Stimulated activated CD4-positive, alpha-beta T cell treated with anti-CD3 and anti-CD28 coated beads, Interleukin-4, amount 100 ng/mL, for 48 hours (primary cell): ENCODE results near the gene CES3.

Experiments used
- DNase-seq, 2 donors: peaks; one replicate each; pipeline ENCODE4 v3.0.0-alpha.2; 2020; ENCODE audit warnings: low read depth in 2 of 2

The CES3 gene, protein sequence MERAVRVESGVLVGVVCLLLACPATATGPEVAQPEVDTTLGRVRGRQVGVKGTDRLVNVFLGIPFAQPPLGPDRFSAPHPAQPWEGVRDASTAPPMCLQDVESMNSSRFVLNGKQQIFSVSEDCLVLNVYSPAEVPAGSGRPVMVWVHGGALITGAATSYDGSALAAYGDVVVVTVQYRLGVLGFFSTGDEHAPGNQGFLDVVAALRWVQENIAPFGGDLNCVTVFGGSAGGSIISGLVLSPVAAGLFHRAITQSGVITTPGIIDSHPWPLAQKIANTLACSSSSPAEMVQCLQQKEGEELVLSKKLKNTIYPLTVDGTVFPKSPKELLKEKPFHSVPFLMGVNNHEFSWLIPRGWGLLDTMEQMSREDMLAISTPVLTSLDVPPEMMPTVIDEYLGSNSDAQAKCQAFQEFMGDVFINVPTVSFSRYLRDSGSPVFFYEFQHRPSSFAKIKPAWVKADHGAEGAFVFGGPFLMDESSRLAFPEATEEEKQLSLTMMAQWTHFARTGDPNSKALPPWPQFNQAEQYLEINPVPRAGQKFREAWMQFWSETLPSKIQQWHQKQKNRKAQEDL

DNA sequence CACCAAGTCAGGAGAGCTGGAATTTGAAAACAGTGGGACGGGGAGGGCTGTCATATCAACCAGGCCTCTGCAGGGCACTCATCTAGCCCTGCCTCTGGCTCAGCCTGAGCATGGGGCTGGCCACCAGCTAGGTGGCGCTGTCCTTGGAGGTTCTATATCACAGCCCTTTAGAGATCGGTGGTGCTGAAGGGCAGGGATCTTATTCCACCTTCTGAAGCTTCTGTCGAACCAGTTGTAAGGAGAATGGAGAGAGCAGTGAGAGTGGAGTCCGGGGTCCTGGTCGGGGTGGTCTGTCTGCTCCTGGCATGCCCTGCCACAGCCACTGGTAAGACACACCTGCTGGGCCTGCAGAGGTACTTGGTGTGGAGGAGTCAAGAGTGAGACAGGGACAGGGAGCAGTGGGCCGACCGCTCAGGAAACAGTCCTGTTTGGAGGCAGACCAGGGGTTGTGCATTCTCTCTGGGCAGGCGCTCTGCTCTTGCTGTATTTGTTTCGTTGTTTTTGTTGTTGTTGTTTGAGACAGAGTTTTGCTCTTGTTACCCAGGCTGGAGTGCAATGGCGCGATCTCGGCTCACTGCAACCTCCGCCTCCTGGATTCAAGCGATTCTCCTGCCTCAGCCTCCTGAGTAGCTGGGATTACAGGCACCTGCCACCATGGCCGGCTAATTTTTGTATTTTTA is at the start of gene CES3:
CES3 (plus strand) TSS at position 202 of the 680 bp plus-strand sequence; CDS start at position 244, 42 bp downstream.
- peak; percentile 62 to 66 for DNase-seq

DNA sequence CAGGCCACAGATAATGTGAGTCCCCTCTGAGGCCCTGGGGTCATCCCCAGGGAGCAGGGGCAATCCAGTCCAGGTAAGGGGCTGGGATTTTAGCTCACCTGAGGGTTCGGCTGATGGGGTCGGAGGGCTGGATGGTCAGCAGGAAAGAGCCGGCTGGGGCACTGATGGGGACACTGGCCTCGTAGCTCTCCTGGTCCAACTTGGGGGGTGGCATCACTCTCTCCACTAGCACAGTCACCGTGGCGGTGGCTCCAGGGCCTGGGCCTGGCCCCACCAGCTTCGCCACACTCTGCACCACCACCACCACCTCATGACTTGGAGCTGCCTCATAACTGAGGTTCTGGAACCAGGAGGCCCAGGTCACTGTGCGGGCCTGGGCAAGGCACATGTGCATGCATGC is 49.3 kb upstream of the CES3 start:
- DNase-seq: no peak

DNA sequence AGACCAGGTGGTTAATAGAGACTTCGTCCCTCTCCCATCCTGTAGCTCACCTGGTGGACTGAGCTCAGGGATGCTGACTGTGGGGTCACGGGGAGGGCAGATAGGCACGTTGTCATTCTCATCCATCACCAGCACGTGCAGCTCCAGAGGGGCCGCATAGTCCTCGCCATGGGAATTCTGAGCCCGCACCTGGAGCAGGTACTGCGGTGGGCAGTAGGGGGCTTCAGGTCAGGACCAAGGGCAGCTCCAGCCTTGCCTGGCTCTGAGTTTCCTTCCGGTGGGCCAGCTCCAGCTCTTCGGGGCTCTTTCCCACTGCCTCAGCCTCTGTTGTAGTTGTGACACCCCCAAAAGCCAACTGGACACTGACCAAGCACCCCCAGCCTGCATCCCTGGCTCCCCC is 48.0 kb upstream of the CES3 start:
- DNase-seq: no peak

DNA sequence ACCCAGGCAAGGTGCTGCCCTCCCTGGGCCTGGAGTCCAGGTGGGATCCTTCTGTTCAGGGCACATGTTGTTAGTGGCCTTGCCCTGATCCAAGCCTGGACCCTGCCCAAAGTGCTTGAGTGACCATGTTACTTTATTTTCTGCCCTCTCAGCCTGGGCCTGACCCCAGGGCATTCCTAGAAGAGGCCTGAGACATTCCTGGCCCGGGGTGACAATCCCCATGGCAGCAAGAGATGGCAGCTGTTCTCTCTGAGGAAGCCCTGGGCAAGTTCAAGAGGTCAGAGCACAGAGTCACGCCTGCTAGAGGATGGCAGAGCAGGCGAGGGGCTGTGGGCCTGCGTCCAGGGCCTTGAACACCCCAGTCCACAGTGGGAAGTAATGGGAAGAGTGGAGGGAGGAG is 47.4 kb upstream of the CES3 start:
- no peak for DNase-seq

DNA sequence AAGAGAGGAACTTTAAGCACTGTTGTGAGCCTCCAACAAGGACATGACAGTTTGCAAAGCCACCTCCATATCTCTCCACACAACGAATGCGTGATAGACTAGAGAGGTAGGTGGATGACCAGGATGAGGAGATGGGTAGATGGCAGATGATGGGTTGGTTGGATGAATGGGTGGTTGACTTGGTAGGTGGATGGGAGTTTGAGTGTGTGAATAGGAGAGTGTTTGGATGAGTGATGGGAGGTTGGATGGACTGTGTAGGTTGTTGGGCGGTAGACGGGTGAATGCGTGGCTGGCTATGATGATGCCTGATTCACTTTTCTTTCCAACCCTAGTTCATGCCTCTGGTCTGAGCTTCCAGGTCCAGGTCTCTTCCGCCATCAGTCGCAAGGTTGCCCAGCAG is 46.5 kb upstream of the CES3 start:
- DNase-seq: no peak

DNA sequence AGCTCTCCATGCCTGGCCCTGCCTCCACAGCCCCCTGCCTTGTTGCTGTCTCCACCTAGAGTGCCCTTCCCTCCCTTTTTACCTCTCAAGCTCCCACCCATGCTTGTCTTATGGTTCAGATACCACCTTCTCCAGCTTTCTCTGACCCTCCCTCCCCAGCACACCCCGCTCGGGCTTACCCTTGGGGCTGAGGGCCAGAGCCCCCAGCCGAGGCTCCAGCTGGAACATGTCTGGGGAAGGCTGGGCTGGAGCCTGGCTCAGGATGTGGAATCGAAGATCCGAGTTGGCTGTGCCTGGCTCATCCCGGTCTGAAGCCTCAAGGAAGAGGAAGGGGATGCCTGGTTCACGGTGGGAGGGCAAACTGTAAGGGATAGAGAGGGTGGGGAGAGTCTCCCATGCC is 46.0 kb upstream of the CES3 start:
- DNase-seq: no peak

DNA sequence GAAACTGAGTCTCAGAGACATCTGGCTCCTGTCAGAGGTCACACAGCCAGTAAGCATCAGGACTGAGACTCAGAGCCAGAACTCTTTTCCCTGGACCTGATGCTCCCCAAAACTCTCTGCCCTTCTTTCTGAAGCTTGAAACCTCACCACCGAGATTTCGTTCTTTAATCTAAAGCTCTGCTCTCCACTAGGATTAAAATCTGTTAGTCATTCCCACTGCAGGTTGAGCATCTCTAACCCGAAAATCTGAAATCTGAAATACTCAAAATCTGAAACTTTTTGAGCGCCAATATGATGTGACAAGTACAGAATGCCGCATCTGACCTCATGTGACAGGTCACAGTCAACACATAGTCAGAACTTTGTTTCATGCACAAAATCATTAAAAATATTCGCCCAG is 44.5 kb upstream of the CES3 start:
- no peak for DNase-seq

DNA sequence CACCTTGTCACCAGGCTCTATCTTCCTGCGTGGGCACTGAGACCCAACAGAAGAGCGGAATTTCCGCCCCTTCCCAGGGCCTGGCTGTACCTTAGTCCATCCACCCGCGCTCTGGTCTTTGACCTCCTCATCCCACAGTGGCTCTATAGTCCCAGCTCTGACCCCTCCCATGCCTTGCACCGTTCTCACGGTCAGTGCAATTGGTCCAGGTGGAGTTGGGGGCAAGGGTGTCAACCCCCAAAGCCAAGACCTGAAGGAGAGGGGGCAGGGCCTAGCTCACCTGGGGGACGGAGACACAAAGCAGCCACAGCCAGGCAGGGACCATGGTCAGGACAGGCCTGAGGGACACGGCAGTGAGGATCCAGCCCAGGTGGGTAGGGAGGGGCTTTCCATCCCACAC is 43.3 kb upstream of the CES3 start:
- no peak for DNase-seq

DNA sequence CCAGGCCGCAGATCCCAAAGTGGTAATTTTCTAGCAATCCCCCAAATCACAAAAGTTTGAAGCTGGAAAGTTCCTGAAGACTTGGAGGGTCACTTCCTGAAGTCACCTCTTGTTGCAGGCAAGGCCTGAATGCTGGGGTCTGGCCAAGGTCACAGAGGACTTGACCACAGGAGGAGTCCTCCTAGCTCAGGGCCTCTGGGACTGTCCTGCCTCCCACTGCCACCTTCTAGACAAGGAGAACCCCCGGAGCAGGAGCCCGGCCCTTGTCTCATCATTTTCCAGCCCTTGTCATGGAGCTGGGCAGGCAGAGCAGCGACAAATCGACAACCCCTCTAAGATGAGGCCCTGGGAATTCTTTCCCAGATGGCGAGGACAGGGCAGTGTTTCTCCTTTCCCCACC is 42.7 kb upstream of the CES3 start:
- no peak for DNase-seq

DNA sequence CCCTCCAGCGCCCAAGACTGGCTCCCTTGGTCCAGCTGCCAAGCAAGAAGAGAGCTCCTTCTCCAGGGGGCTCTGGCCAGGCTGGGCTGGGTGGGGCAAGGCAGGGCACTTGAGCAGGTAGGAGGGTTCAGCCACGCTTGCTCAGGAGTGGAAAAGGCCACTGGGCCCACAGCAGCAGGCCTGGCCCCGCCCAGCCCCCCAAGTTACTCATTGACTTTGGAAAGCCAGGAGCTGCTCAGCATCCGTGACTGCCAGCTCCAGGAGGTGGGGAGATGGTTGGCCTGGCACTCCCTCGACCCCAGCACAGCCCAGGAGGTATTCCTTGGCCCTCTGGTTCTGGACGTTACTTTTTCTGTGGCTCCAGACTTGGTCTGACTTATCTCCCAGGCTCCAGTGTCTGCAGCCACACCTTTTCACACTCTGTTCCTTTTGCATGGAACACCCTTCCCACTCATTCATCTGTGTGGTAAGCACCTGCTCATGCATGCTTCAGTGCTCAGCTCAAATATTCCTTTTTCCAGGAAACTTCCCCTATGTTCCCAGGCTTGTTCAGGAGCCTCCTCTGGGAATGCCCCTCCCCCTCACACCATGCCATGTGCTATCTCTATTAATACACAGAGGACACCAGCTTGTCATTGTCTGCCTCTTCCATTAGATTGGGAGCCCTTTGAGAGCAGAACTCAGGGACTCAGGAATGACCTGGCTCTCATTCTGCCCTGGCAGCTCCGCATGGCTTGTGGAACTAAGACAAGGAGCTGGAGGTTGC is 42.1 kb upstream of the CES3 start, which contains the start of gene CDH16:
CDH16 (minus strand) TSS at position 83 of the 766 bp plus-strand sequence. CDS start 820 bp downstream, outside the sequence.
- DNase-seq: no peak

DNA sequence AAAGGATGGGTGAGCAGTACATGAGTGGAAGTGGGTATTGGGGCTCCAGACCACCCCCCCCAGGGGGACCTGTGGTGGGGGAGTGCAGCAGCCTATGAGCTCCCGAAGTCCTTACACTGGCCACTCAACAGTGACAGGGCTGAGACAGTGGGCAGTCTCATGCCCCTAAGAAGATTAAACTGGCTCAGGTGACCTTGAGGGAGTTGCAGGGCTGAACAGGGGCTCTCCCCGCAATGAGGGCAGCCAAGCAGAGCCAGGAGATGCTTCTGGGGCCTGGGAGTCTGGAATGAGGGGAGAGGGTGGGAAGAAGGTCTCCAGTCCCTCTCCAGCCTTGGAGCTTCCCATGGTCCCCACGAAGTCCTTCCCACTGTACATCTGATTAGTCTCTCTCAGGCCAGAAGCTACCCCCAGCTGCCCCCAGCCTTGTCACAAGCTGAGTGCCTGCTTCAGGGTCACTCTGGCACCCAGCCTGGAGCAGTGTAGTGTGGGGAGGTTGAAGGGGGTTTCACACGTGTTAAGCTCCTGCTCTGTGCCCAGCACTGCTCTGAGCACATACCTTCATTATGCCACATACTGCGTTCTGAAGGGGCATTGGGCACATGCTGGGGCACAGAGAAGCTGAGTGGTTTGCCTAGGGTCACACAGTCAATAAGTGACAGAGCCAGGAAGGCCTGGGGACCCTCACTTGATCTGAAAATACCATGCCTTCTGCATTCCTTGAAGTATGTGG is 41.3 kb upstream of the CES3 start:
- no peak for DNase-seq

DNA sequence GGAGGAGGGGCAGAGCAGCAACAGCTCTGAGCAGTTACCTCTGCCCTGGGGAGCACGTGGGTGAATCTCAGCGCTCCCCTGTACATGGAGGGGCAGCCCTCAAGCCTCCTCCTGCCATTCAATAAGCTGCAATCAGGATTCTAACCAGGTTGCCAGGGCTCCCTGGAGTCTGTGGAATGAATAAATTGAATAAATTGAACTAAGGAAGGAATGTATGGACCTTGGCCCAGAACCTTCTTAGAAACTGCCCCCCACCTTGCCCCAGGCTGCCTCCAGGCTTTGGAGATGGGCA is 40.8 kb upstream of the CES3 start:
- no peak for DNase-seq

DNA sequence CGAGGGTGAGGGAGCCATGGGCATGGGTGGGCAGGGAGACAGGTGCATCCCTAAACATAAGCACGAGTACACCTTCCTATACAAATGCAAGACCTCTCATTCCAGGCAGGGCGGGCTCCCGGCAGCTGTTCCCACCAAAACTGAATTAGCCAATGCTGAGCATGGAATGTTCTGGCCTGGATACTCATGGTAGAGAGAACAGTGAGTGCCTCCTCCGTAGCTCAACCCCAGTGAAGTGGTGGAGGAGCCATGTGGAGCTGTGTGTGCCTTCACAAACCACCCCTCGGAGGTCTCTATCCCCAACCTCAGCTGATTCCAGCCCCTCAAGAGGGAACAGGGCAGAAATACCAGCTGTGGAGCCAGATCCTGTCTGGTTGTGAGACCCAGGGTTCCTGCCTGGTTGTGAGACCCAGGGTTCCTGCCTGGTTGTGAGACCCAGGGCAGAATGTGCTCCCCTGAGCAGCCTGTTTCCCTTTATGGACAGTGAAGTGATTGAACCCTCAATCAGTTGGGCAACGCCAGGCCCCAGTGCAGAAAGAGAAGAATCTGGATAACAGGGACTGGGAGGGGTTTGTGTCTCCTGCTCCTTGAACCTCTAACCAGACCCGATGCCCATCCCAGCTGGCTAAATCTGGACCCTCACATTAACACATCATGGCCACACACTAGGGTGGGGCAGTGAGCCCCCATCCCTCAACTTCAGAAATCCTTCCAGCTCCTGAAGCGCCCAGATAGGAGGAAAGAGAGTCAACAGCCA is 40.0 kb upstream of the CES3 start:
- DNase-seq: no peak

DNA sequence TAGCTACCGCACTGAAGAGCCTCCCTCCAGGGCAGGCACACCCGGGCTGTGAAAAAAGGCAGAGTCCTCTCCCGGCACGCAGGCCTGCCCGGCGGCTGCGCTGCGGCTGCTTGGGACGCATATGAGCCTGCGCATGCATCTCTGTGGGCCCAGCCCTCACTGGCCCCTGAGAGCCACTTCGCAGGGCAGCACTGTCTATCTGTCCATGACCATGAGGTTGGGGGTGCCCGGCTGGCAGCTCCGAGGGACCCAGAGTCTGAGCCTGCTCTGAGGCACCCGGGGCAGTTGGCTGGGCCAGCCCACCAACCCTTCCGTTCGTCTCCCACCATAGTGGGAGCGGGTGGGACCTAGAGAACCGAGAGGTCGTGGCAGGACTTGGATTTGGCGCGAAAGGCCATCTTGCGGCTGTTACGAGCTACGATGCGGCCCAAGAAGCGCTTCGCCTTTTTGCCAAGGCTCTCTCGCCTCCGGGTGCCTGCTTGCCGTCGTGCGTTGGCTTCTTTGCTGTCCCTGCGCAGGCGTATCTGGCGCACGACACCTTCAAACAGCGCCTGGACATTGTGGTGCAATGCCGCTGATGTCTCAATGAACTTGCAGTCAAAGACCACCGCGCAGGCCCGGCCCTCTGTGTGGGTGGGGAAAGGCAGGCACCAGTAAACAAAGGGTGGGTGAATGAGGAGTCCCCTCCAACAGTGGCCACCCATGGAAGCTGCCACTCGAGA is 39.2 kb upstream of the CES3 start:
- no peak for DNase-seq

DNA sequence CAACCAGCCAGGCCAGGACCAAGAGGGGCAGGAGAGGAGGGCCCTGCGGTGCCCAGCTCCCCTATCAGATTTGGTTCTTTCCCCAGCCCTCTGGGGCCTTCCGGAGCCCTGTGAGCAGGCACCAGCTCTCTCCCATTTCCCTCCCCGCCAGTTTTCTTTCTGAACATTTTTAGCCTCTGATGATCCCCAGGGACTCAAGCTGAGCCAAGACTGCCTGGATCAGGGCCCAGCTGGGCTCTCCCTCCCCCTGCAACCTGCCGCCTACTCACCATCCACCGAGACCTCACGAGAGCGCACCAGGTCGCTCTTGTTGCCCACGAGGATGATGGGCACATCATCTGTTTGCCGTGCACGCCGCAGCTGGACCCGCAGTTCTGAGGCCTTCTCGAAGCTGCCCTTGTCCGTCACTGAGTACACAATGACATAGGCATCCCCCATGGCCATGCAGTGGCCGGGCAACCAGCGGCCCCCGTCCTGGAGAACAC is 37.8 kb upstream of the CES3 start:
- DNase-seq: no peak

DNA sequence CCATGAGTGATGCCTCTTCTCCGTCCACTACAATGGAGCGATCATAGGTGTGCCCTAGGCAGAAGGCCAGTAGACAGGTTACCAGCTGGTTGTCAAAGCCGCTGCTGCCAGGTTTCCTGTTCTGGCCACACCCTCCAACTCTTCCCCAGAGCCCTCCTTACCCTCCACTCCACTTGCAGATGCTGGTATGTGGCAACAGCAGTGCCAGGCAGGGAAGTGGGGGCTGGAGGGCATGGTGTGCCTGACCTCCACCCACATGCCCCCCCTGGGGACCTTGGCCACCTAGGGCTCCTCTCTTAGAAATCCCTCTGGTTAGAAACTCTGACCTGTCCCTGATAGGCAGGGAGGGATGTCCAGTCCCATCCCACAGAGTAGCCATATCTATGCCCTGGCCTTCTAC is 37.2 kb upstream of the CES3 start:
- DNase-seq: no peak

DNA sequence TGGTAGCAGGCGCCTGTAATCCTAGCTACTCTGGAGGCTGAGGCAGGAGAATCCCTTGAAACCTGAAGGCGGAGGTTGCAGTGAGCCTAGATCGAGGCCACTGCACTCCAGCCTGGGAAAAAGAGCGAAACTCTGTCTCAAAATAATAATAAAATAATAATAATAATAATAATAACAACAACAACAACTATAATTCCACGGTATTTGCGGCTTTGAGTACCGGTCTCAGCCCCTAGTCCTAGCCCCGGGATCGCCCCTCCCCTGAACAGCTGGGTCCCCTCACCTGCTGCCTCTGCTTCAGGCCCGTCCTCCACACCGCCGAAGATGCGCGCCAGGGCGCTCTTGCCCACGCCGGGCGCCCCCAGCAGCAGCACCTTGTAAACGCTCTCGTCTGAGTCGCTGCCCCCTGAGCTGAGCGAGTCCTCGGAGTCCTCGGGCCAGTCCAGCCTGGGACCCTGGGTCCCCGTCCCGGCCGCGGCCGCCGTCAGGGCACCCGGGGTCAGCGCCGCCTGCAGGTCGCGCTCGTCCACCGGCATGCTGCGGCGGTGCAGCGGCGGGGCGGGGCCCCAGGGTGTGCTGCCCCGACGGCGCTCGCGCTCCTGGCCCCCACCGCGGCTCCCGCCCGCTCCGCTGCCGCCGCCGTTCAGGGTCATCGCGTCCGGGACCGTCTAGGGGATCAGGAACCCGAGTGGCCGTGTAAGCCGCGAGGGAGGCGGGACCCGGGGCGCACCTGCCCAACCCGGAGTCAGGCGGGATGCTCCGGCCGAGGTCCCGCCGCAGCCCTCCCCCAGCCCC is 36.3 kb upstream of the CES3 start:
- DNase-seq: peak; percentile 29 to 38

DNA sequence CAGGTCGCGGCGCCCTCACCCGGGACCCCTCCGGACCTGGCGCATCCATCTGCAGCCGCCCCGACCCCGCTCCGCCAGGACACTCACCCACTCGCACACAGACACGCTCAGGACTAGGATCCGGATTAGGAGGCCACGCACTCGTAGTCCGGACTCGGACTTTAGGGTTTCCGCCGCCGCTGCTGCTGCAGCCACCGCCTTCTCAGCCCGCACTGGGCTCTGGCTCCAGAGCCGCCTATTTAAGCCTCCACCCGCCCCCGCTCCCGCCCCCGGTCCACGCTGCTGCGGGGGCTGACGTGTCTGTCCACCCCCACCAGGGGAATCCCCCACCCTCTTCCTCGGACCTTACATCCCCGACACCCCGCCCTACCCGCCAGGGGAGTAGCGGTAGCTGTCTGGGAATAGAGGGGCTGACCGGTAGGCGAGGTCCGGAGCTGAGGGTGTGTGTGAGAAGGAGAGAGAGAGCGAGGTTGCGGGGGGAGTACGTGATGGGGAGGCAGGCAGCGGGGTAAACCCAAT is 35.7 kb upstream of the CES3 start, which contains the start of gene RRAD:
RRAD (minus strand) TSS at position 214 of the 519 bp plus-strand sequence. CDS start 356 bp downstream, outside the sequence.
- no peak for DNase-seq
